Fibroblast of skin of back (primary cell): ENCODE data around the gene CDK8.

Experiments
- DNase-seq: peaks from one replicate; pipeline ENCODE4 v3.0.0-alpha.2; 2013

CDK8 gene

DNA sequence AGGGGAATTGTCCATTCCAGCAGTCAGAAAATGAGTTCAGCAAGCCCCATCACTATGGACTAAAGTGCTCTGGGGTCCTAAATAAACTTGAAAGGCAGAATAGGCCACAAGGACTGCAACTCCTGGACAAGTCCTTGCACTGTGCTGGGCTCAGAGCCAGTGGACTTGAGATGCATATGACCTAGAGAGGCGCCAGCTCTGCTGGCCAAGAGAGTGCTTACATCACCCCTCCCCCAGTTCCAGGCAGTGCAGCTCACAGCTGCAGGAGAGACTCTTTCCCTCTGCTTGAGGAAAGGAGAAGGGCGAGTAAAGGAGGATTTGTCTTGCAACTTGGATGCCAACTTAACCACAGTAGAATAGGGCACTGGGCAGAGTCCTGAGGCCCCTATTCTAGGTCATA lies 194.1 kb downstream of the CDK8 start:
- no peak for DNase-seq

DNA sequence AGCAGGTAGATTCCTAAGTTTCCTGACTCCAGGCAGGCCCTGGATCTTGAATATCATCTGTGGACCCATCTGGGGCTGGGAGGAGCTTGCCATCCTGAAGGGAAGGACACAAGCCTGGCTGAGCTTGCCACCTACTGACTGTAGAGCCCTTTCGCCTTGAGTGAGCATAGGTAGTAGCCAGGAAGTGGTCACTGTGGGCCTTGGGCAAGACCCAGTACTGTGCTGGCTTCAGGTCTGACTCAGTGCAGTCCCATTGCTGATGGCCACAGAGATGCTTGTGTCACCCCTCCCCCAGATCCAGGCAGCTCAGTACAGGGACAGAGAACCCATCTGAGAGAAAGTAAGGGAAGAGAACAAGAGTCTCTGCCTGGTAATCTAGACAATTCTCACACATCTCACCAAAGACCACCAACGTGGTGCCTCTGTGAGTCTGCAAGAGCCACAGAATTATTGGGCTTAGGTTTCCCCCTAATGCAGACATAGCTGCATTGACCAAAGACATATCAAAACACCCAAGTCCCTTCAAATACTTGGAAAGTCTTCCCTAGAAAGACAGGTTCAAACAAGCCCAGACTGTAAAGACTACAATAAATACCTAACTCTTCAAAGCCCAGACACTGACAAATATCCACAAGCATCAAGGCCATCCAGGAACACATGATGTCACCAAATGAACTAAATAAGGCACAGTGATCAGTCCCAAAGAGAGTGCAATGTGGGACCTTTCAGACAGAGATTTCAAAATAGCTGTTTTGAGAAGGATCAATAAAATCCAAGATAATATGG lies 195.3 kb downstream of the CDK8 start:
- no peak for DNase-seq
